KMS-11 (cell line): ENCODE results near the gene ATOH7.
A peak's percentile ranks its signal among the peaks of the same experiment; 100 is the strongest.
"Not testable (repeated sequence)": the region's sequence is repeated elsewhere in the genome, so short reads cannot be mapped to it uniquely, and the experiment has no call there.

Experiments
- H2AFZ ChIP-seq: fragments of 200-600 bp; sonication (generic); 2 replicates; pipeline ENCODE4 v1.6.1; 2016; ENCODE audit warnings: antibody characterized with exemption, mixed run types, low read depth
- H3K27ac ChIP-seq: fragments of 200-600 bp; sonication (generic); 2 replicates; pipeline ENCODE4 v1.6.1; 2016; ENCODE audit warnings: mild to moderate bottlenecking, mixed run types
- H3K27me3 ChIP-seq: fragments of 200-600 bp; sonication (generic); 2 replicates; pipeline ENCODE4 v1.6.1; 2017; ENCODE audit warnings: mild to moderate bottlenecking, low read depth, mixed run types, moderate library complexity; ENCODE audit not compliant: insufficient read depth
- H3K36me3 ChIP-seq: fragments of 200-600 bp; sonication (generic); 2 replicates; pipeline ENCODE4 v1.6.1; 2017; ENCODE audit warnings: mild to moderate bottlenecking, mixed run types; ENCODE audit not compliant: insufficient read depth
- H3K4me1 ChIP-seq: fragments of 200-600 bp; sonication (generic); 2 replicates; pipeline ENCODE4 v1.6.1; 2016; ENCODE audit warnings: mild to moderate bottlenecking, low read depth, mixed run types; ENCODE audit not compliant: poor library complexity, severe bottlenecking
- H3K4me2 ChIP-seq: fragments of 200-600 bp; sonication (generic); 2 replicates; pipeline ENCODE4 v1.7.0; 2016; ENCODE audit warnings: mild to moderate bottlenecking, mixed run types
- H3K4me3 ChIP-seq: fragments of 200-600 bp; sonication (generic); IDR thresholded peaks from 2 replicates; pipeline ENCODE4 v1.6.1; 2017; ENCODE audit warnings: low read depth, low read length, mixed read lengths; ENCODE audit not compliant: insufficient read depth
- H3K79me2 ChIP-seq: fragments of 200-600 bp; sonication (generic); 2 replicates; pipeline ENCODE4 v1.6.1; 2016; ENCODE audit warnings: low read depth, mixed run types; ENCODE audit not compliant: insufficient read depth
- H3K9ac ChIP-seq: fragments of 200-600 bp; sonication (generic); 2 replicates; pipeline ENCODE4 v1.6.1; 2016; ENCODE audit warnings: mild to moderate bottlenecking, mixed run types
- H4K20me1 ChIP-seq: fragments of 200-600 bp; sonication (generic); 2 replicates; pipeline ENCODE4 v1.6.1; 2016; ENCODE audit warnings: mild to moderate bottlenecking, mixed run types; ENCODE audit not compliant: insufficient read depth
- CTCF ChIP-seq: fragments of 200-600 bp; sonication (generic); conservative IDR thresholded peaks from 2 replicates; pipeline ENCODE4 v1.6.1; 2017; ENCODE audit warnings: low read depth, mild to moderate bottlenecking, antibody characterized with exemption, low read length, moderate library complexity, mixed read lengths

Gene ATOH7

GRCh38 chr10:68249297-68249696, 17.4 kb upstream of the ATOH7 start:
- Histone ChIP-seq H3K79me2 (no peaks in the 10 kb centered on the region), H3K36me3 (no peaks in the 10 kb centered on the region), H3K4me2 (no peak overlapping the region), H3K4me1 (peaks cover 11% of the 10 kb centered on the region), H3K9ac (no peak overlapping the region), H3K27me3 (no peaks in the 10 kb centered on the region), H3K27ac (no peak overlapping the region), H2AFZ (no peak overlapping the region), H4K20me1 (no peaks in the 10 kb centered on the region), H3K4me3 (no peak overlapping the region)
- no peak for TF ChIP-seq CTCF

- H3K4me1 ChIP-seq = peaks cover 11% of the 10 kb centered on the region
- H3K36me3 ChIP-seq = no peaks in the 10 kb centered on the region
- no peaks in the 10 kb centered on the region for H4K20me1 ChIP-seq
- no peak for TF ChIP-seq CTCF
- no peaks in the 10 kb centered on the region for H3K79me2 ChIP-seq
- no peak overlapping the region for H3K9ac ChIP-seq
- no peaks in the 10 kb centered on the region for H3K27me3 ChIP-seq
- H3K4me2 ChIP-seq = no peak overlapping the region
- no peak overlapping the region for H3K4me3 ChIP-seq
- no peak overlapping the region for H2AFZ ChIP-seq
- H3K27ac ChIP-seq = no peak overlapping the region
Measured at GRCh38 chr10:68247931-68248330, 16.0 kb upstream of the ATOH7 start.

GRCh38 chr10:68246397-68246796, 14.5 kb upstream of the ATOH7 start:
- H3K27me3 ChIP-seq, H4K20me1 ChIP-seq, H3K4me2 ChIP-seq, H3K4me3 ChIP-seq, H3K4me1 ChIP-seq, H3K36me3 ChIP-seq, H2AFZ ChIP-seq, H3K79me2 ChIP-seq, H3K9ac ChIP-seq, H3K27ac ChIP-seq: not testable (repeated sequence)

GRCh38 chr10:68242051-68242450, 10.1 kb upstream of the ATOH7 start:
- no peak overlapping the region for H3K4me3 ChIP-seq
- no peak overlapping the region for H2AFZ ChIP-seq
- no peaks in the 10 kb centered on the region for H4K20me1 ChIP-seq
- no peaks in the 10 kb centered on the region for H3K79me2 ChIP-seq
- no peaks in the 10 kb centered on the region for H3K36me3 ChIP-seq
- no peak overlapping the region for H3K27ac ChIP-seq
- TF ChIP-seq CTCF = no peak
- no peak overlapping the region for H3K9ac ChIP-seq
- H3K27me3 ChIP-seq = no peaks in the 10 kb centered on the region
- peaks cover 16% of the 10 kb centered on the region for H3K4me1 ChIP-seq
- no peak overlapping the region for H3K4me2 ChIP-seq

- Histone ChIP-seq H3K27ac (peak overlapping the region; percentile 47; the same call in 1 of the 2 replicates), H3K4me2 (peak overlapping the region; percentile 53), H3K4me1 (peaks cover 16% of the 10 kb centered on the region), H3K9ac (no peak overlapping the region; the same call in 1 of the 2 replicates), H4K20me1 (no peaks in the 10 kb centered on the region), H3K27me3 (no peaks in the 10 kb centered on the region), H3K79me2 (no peaks in the 10 kb centered on the region), H3K4me3 (no peak overlapping the region), H3K36me3 (no peaks in the 10 kb centered on the region), H2AFZ (peak overlapping the region; percentile 73)
- no peak for TF ChIP-seq CTCF
Measured at GRCh38 chr10:68239596-68240150, 7.8 kb upstream of the ATOH7 start.
